ENCODE measurements around the gene IL36A.

IL36A gene

DNA sequence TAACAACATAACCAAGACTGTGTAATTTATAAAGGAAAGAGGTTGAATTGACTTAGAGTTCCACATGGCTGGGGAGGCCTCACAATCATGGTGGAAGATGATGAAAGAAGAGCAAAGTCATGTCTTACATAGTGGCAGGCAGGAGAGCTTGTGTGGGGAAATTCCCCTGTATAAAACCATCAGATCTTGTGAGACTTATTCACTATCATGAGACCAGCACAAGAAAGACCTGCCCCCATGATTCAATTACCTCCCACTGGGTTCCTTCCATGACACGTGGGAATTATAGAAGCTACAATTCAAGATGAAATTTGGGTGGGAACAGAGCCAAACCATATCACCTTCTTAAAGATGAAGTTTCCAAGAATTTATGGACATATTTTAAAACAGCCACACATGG is 51.3 kb downstream of the IL36A start:
- TF ChIP-seq, protein P1, sequence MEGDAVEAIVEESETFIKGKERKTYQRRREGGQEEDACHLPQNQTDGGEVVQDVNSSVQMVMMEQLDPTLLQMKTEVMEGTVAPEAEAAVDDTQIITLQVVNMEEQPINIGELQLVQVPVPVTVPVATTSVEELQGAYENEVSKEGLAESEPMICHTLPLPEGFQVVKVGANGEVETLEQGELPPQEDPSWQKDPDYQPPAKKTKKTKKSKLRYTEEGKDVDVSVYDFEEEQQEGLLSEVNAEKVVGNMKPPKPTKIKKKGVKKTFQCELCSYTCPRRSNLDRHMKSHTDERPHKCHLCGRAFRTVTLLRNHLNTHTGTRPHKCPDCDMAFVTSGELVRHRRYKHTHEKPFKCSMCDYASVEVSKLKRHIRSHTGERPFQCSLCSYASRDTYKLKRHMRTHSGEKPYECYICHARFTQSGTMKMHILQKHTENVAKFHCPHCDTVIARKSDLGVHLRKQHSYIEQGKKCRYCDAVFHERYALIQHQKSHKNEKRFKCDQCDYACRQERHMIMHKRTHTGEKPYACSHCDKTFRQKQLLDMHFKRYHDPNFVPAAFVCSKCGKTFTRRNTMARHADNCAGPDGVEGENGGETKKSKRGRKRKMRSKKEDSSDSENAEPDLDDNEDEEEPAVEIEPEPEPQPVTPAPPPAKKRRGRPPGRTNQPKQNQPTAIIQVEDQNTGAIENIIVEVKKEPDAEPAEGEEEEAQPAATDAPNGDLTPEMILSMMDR (IDR thresholded peaks at IDR 0.05; ENCODE audit: extremely low read depth, missing control alignments): no peak
- DNase-seq (ENCODE audit: low spot score): no peak

DNA sequence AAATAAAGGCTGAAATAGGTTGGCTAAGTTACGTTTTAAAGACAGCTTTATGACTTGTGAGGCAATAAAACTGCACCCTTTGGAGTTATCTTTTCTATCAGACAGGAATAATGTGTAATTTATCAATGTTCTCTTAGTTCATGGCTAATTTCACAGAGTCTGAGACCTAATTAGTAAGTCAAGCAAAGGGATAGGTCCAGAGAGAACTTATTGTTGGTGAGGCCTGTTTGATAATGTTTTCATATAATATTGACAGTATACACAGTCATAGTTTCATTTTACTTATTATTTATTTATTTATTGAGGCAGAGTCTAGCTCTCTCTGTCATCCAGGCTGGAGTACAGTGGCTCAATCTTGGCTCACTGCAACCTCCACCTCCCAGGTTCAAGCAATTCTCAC is 51.9 kb downstream of the IL36A start:
- TF ChIP-seq, protein P1 (IDR thresholded peaks at IDR 0.05; ENCODE audit: extremely low read depth, missing control alignments): no peak
- no peak for DNase-seq (ENCODE audit: low spot score)

Data from GM20000 (cell line).